Naive thymus-derived CD8-positive, alpha-beta T cell (primary cell): ENCODE results near the gene NPAS4. TPM values are rescaled to one million over a fixed set of nuclear protein-coding genes. Genes with fewer than 3 reads are reported as not detected.

Experiments
- ATAC-seq, 2 donors: fragments of 150-1000 bp; cut with Tn5 transposase in 1 of 2; sonication (Bioruptor Pico), chemical (Tn5 transposase) in 1 of 2; 1 replicate in 1 of 2; 2 replicates in 1 of 2; pipeline ENCODE4 v1.10.0; 2021; ENCODE audit warnings: mild to moderate bottlenecking in 2 of 2, moderate library complexity in 2 of 2
- POLR2A ChIA-PET: fragments of 350-600 bp; sonication (Branson Sonifier 250); formaldehyde crosslinking; loops from one replicate; lab custom pipeline; 2021; ENCODE audit warnings: antibody characterized with exemption; lab: Charles Lee
- DNase-seq, 10 donors: peaks; one replicate each; pipeline versions ENCODE4 v3.0.0 to v3.0.0-alpha.2; 2020 to 2022
- H3K27ac Mint-ChIP-seq, 10 donors: one replicate each; pipeline ENCODE4 v1.8.0; 2020 to 2022; ENCODE audit warnings: mild to moderate bottlenecking in 10 of 10, mixed read lengths in 10 of 10, moderate library complexity in 4 of 10, inconsistent platforms in 1 of 10
- H3K27me3 Mint-ChIP-seq, 5 donors: one replicate each; pipeline ENCODE4 v1.8.0; 2021 to 2022; ENCODE audit warnings: mixed read lengths in 5 of 5
- H3K36me3 Mint-ChIP-seq, 3 donors: one replicate each; pipeline ENCODE4 v1.8.0; 2020 to 2022; ENCODE audit warnings: mixed read lengths in 3 of 3, mild to moderate bottlenecking in 2 of 3, inconsistent platforms in 1 of 3
- H3K4me1 Mint-ChIP-seq, 4 donors: one replicate each; pipeline ENCODE4 v1.8.0; 2021 to 2022; ENCODE audit warnings: mixed read lengths in 4 of 4
- H3K4me3 Mint-ChIP-seq, 10 donors: one replicate each; pipeline ENCODE4 v1.8.0; 2020 to 2022; ENCODE audit warnings: mild to moderate bottlenecking in 10 of 10, mixed read lengths in 10 of 10, moderate library complexity in 6 of 10, inconsistent platforms in 1 of 10
- H3K9me3 Mint-ChIP-seq, 9 donors: one replicate each; pipeline ENCODE4 v1.8.0; 2020 to 2022; ENCODE audit warnings: mixed read lengths in 9 of 9, mild to moderate bottlenecking in 3 of 9, inconsistent platforms in 1 of 9, moderate library complexity in 1 of 9
- polyA plus RNA-seq, 3 donors: library from polyadenylated mRNA; unstranded; fragments of 300-500 nt; fragmentation: Illumina TruSeq; gene quantifications; one replicate each; pipeline ENCODE4 v1.2.3, GENCODE V29; 2021
- total RNA-seq, 8 experiments: library from RNA in 2 of 8; stranded (reverse) in 2 of 8; gene quantifications; one replicate each; pipeline ENCODE4 v1.2.3 and lab custom pipeline; 2021 to 2026

Gene NPAS4
- total and polyA plus RNA-seq, 5 experiments from 2014 or later, result not detected

DNA sequence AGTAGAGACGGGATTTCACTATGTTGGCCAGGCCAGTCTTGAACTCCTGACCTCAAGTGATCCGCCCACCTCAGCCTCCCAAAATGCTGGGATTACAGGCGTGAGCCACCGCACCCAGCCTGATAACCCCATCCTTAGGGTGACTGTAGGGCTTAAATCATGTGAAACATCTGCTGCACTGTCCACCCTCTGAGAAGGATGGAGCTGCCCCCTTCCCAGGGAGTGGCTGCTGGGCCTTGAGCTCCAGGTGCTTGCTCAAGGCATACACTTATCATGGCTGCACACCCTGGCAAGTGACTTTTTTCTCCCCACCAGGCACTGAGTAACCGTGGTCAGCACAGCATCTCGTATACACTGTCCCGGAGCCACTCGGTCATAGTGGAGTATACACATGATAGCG, 51.2 kb downstream of the NPAS4 start:
- Mint-ChIP-seq H3K9me3 (no peaks in the 10 kb centered on the region), H3K36me3 (peaks cover 0 to 5% (median 0%) of the 10 kb centered on the region in 3 donors), H3K27me3 (no peaks in the 10 kb centered on the region), H3K4me1 (peaks cover 11 to 14% (median 12%) of the 10 kb centered on the region in 4 donors), H3K27ac (no peak overlapping the region), H3K4me3 (no peak overlapping the region)
- ATAC-seq (no peak), DNase-seq (no peak)
- POLR2A ChIA-PET, result no interaction called here

DNA sequence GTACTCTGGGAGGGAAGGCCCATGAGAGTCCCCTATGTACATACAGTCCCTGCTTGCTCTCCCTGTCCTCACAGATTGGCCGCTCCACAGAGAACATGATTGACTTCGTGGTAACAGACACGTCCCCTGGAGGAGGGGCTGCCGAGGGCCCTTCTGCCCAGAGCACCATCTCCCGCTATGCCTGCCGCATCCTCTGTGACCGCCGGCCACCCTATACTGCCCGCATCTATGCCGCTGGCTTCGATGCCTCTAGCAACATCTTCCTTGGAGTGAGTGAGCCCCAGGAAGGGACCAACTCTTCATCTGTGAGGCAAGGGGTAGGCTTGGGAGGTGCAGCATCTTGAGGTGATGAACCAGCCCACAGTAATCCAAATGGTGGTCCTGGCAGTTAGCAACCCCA, 52.3 kb downstream of the NPAS4 start:
- Mint-ChIP-seq H3K27me3 (no peaks in the 10 kb centered on the region), H3K36me3 (peaks cover 0 to 5% (median 0%) of the 10 kb centered on the region in 3 donors), H3K27ac (no peak overlapping the region), H3K4me3 (no peak overlapping the region), H3K4me1 (peaks cover 3 to 13% (median 6%) of the 10 kb centered on the region in 4 donors), H3K9me3 (no peaks in the 10 kb centered on the region)
- ATAC-seq (no peak), DNase-seq (no peak)
- POLR2A ChIA-PET, result no interaction called here

DNA sequence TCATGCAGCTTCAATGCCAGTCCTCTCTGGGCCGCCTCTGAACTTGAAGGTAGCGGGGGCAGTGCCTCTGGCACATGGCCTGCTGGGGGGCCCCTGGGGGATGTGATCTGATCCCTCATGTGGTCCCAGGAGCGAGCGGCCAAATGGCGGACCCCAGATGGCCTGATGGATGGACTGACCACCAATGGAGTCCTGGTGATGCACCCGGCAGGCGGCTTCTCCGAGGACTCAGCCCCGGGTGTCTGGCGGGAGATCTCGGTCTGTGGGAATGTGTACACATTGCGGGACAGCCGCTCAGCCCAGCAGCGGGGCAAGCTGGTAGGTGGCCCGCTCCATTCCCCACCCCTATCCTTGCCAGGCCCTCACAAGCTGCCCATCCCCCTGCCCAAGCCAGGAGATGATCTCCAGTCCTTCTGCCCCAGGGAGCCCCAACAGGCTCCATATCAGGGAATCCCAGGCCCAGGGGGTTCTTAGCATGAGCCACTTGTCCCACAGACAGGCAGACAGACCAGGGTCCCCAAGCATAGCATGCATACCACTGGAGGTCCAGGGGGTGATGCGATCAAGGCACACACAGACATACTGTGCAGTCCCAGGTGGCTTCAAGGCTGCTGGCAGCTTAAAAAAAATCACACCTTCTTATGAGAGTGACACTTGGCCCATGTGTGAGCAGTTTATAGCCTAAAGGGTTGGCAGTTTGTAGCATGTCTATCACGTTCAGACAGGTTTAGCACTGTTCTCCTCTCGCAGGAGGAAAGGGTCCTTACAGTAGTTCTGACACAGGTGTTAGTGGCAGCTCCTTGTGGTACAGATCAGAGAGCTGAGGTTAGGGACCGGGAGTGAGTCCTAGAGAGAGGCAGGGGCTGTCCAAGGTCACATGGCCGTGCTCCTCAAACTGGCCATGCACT, 53.0 kb downstream of the NPAS4 start:
- POLR2A ChIA-PET, result no interaction called here
- peaks cover 5 to 15% (median 7%) of the 10 kb centered on the region in 4 donors for H3K4me1 Mint-ChIP-seq
- peak overlapping the region in 1 of 10 donors; percentile 44 for H3K27ac Mint-ChIP-seq

DNA sequence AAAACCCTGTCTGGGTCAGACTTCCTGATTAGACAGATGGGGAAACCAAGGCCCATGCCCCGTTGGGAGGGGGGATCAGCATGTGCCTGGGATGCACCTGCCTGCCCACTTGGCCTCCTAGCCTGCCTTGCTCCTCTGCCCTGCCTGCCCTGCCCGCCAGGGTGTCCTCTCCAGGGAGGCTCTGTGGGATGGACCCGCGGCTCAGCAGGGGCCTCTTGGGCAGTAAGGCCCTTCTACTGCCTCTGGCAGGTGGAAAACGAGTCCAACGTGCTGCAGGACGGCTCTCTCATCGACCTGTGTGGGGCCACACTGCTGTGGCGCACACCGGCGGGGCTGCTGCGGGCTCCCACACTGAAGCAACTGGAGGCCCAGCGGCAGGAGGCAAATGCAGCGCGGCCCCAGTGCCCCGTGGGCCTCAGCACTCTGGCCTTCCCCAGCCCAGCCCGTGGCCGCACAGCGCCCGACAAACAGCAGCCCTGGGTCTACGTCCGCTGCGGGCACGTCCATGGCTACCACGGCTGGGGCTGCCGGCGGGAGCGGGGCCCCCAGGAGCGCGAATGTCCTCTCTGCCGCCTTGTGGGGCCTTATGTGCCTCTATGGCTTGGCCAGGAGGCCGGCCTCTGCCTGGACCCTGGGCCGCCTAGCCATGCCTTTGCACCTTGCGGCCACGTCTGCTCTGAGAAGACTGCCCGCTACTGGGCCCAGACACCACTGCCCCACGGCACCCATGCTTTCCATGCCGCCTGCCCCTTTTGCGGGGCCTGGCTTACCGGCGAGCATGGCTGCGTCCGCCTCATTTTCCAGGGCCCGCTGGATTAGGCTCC, 54.7 kb downstream of the NPAS4 start:
- no peak overlapping the region for H3K27ac Mint-ChIP-seq
- no peak for DNase-seq
- no peak for ATAC-seq
- peaks cover 14 to 21% (median 18%) of the 10 kb centered on the region in 4 donors for H3K4me1 Mint-ChIP-seq
- H3K9me3 Mint-ChIP-seq, result no peaks in the 10 kb centered on the region
- H3K27me3 Mint-ChIP-seq, result no peaks in the 10 kb centered on the region
- POLR2A ChIA-PET, result no interaction called here
- H3K4me3 Mint-ChIP-seq, result no peak overlapping the region
- H3K36me3 Mint-ChIP-seq, result peaks cover 0 to 2% (median 0%) of the 10 kb centered on the region in 3 donors

More for the DNA sequence above, 53.0 kb downstream of the NPAS4 start:
- Mint-ChIP-seq H3K4me3 (no peak overlapping the region), H3K36me3 (peaks cover 0 to 5% (median 0%) of the 10 kb centered on the region in 3 donors), H3K27me3 (no peaks in the 10 kb centered on the region), H3K9me3 (no peaks in the 10 kb centered on the region)
- no peak for DNase-seq
- no peak for ATAC-seq

Other genes with a start within 250 kb of the NPAS4 start
- 10 to 100 TPM; 35.7 to 38.4 TPM for gene KLC2, start 163.3 kb upstream of the NPAS4 start, total RNA-seq
- 1 to 10 TPM; 3.7 to 8.1 (median 6.1) TPM for gene KLC2, start 163.3 kb upstream of the NPAS4 start, polyA plus RNA-seq
- 10 to 100 TPM; 68.4 to 69.2 TPM for gene RAB1B, start 152.4 kb upstream of the NPAS4 start, total RNA-seq
- gene RAB1B, start 152.4 kb upstream of the NPAS4 start, polyA plus RNA-seq, result 10 to 100 TPM; 13.1 to 16.1 (median 14.0) TPM
- gene CNIH2, start 142.9 kb upstream of the NPAS4 start, total RNA-seq, result 1 to 10 TPM; 1.1 to 2.8 TPM
- not detected for gene CNIH2, start 142.9 kb upstream of the NPAS4 start, polyA plus RNA-seq
- gene YIF1A, start 131.9 kb upstream of the NPAS4 start, total RNA-seq, result 10 to 100 TPM; 26.9 to 36.8 TPM
- 10 to 100 TPM; 49.1 to 59.9 (median 53.9) TPM for gene YIF1A, start 131.9 kb upstream of the NPAS4 start, polyA plus RNA-seq
- gene TMEM151A, start 129.1 kb upstream of the NPAS4 start, total RNA-seq, result under 1 TPM in 1 of 2 experiments, not detected in 1; 0.13 TPM
- gene TMEM151A, start 129.1 kb upstream of the NPAS4 start, polyA plus RNA-seq, result not detected
- 10 to 100 TPM; 37.0 to 41.3 TPM for gene CD248, start 104.0 kb upstream of the NPAS4 start, total RNA-seq
- 100 to 1,000 TPM in 2 of 3 donors, 10 to 100 TPM in 1; 43.8 to 128 (median 114) TPM for gene CD248, start 104.0 kb upstream of the NPAS4 start, polyA plus RNA-seq
- 1 to 10 TPM; 7.6 to 8.0 TPM for gene RIN1, start 84.6 kb upstream of the NPAS4 start, total RNA-seq
- 1 to 10 TPM; 2.7 to 6.5 (median 3.7) TPM for gene RIN1, start 84.6 kb upstream of the NPAS4 start, polyA plus RNA-seq
- 10 to 100 TPM; 47.6 to 48.8 TPM for gene BRMS1, start 75.9 kb upstream of the NPAS4 start, total RNA-seq
- gene BRMS1, start 75.9 kb upstream of the NPAS4 start, polyA plus RNA-seq, result 10 to 100 TPM; 61.7 to 65.8 (median 63.6) TPM
- 1 to 10 TPM; 7.2 to 7.5 TPM for gene B4GAT1, start 73.4 kb upstream of the NPAS4 start, total RNA-seq
- gene B4GAT1, start 73.4 kb upstream of the NPAS4 start, polyA plus RNA-seq, result 10 to 100 TPM in 1 of 3 donors, 1 to 10 TPM in 2; 7.1 to 12.1 (median 8.5) TPM
- gene SLC29A2, start 49.3 kb upstream of the NPAS4 start, total RNA-seq, result 10 to 100 TPM; 12.9 to 13.9 TPM
- gene SLC29A2, start 49.3 kb upstream of the NPAS4 start, polyA plus RNA-seq, result 1 to 10 TPM; 1.4 to 3.9 (median 2.3) TPM
- gene MRPL11, start 17.8 kb downstream of the NPAS4 start, total RNA-seq, result 10 to 100 TPM; 24.8 to 24.9 TPM
- gene MRPL11, start 17.8 kb downstream of the NPAS4 start, polyA plus RNA-seq, result 10 to 100 TPM; 86.9 to 98.2 (median 87.9) TPM
- gene PELI3, start 45.9 kb downstream of the NPAS4 start, total RNA-seq, result 10 to 100 TPM; 15.0 to 16.3 TPM
- gene PELI3, start 45.9 kb downstream of the NPAS4 start, polyA plus RNA-seq, result 1 to 10 TPM; 2.7 to 4.1 (median 3.4) TPM
- 10 to 100 TPM; 20.0 to 23.7 TPM for gene DPP3, start 59.4 kb downstream of the NPAS4 start, total RNA-seq
- 10 to 100 TPM; 20.0 to 25.4 (median 20.5) TPM for gene DPP3, start 59.4 kb downstream of the NPAS4 start, polyA plus RNA-seq
- 10 to 100 TPM; 31.7 to 32.8 TPM for gene BBS1, start 89.6 kb downstream of the NPAS4 start, total RNA-seq
- 10 to 100 TPM in 2 of 3 donors, 1 to 10 TPM in 1; 9.4 to 11.9 (median 11.2) TPM for gene BBS1, start 89.6 kb downstream of the NPAS4 start, polyA plus RNA-seq
- gene ZDHHC24, start 125.0 kb downstream of the NPAS4 start, total RNA-seq, result 10 to 100 TPM; 26.3 to 29.3 TPM
- 10 to 100 TPM in 2 of 3 donors, 1 to 10 TPM in 1; 9.6 to 14.1 (median 10.5) TPM for gene ZDHHC24, start 125.0 kb downstream of the NPAS4 start, polyA plus RNA-seq
- under 1 TPM in 1 of 2 experiments, not detected in 1; 0.27 TPM for gene ACTN3, start 125.9 kb downstream of the NPAS4 start, total RNA-seq
- under 1 TPM in 1 of 3 donors, not detected in 2; 0.08 TPM for gene ACTN3, start 125.9 kb downstream of the NPAS4 start, polyA plus RNA-seq
- 10 to 100 TPM; 53.9 to 58.4 TPM for gene CTSF, start 147.6 kb downstream of the NPAS4 start, total RNA-seq
- 10 to 100 TPM; 25.1 to 40.9 (median 25.4) TPM for gene CTSF, start 147.6 kb downstream of the NPAS4 start, polyA plus RNA-seq
- under 1 TPM in 1 of 2 experiments, not detected in 1; 0.16 TPM for gene CCDC87, start 172.0 kb downstream of the NPAS4 start, total RNA-seq
- not detected for gene CCDC87, start 172.0 kb downstream of the NPAS4 start, polyA plus RNA-seq
- gene CCS, start 172.2 kb downstream of the NPAS4 start, total RNA-seq, result 10 to 100 TPM; 57.2 to 59.1 TPM
- 10 to 100 TPM; 39.2 to 53.4 (median 46.6) TPM for gene CCS, start 172.2 kb downstream of the NPAS4 start, polyA plus RNA-seq
- 100 to 1,000 TPM; 182 to 194 TPM for gene RBM14, start 195.6 kb downstream of the NPAS4 start, total RNA-seq
- gene RBM14, start 195.6 kb downstream of the NPAS4 start, polyA plus RNA-seq, result 10 to 100 TPM; 70.2 to 91.8 (median 83.3) TPM
- gene RBM4, start 217.7 kb downstream of the NPAS4 start, total RNA-seq, result 100 to 1,000 TPM; 213 to 232 TPM
- gene RBM4, start 217.7 kb downstream of the NPAS4 start, polyA plus RNA-seq, result 100 to 1,000 TPM; 250 to 283 (median 262) TPM